ENCODE data around the gene MATN3.

MATN3 gene

GRCh38 chr2:20021405-20022009 is 9.0 kb upstream of the MATN3 start:
- ChIA-PET POLR2A (no interaction called here), CTCF (interaction anchor here (0.7 kb wide), 1 partner anchor 47 kb away, joined by 3 read pairs; no protein-coding TSS in a partner anchor)
- no peak for TF ChIP-seq CTCF (IDR thresholded peaks at IDR 0.05; ENCODE audit: control extremely low read depth, extremely low read depth, low read depth, missing control alignments)
- DNase-seq (ENCODE audit: extremely low spot score) = no peak

- ChIA-PET POLR2A (no interaction called here), CTCF (interaction anchor here (1.1 kb wide), 1 partner anchor 15 kb away, joined by 3 read pairs; no protein-coding TSS in a partner anchor)
- no peak for DNase-seq (ENCODE audit: extremely low spot score)
- TF ChIP-seq CTCF (IDR thresholded peaks at IDR 0.05; ENCODE audit: control extremely low read depth, extremely low read depth, low read depth, missing control alignments) = no peak
These were observed 7.3 kb upstream of the MATN3 start for GRCh38 chr2:20019747-20020146.

DNA sequence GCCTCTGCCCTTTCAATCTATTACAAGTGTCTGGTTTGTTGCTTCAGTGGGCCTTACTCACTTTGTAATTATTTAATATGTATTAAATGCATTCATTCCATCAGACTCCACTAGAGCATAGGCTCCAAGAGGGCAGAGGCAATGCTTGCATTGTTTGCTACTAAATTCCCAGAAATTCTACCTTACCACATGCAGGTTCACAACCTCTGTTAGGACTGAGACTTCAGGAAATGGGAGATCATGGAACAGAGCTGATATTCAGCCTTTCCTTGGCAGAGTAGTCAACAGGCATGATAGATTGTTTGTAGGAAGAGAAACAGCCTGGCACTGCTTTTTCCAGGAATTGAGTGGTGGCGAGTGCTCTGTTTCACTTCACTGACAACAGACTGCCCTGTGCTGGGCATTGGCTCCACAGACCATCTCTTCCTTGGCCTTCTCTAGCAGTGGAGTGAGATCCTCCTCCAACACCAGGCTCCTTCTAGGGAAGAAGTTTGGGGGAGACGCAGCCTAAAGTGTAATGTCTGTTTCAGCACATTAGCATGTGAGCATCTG is 6.2 kb upstream of the MATN3 start:
- ChIA-PET POLR2A (no interaction called here), CTCF (interaction anchor here (1.1 kb wide), 1 partner anchor 16 kb away, joined by 3 read pairs; no protein-coding TSS in a partner anchor)
- DNase-seq (ENCODE audit: extremely low spot score) = no peak
- no peak for TF ChIP-seq CTCF (IDR thresholded peaks at IDR 0.05; ENCODE audit: control extremely low read depth, extremely low read depth, low read depth, missing control alignments)

DNA sequence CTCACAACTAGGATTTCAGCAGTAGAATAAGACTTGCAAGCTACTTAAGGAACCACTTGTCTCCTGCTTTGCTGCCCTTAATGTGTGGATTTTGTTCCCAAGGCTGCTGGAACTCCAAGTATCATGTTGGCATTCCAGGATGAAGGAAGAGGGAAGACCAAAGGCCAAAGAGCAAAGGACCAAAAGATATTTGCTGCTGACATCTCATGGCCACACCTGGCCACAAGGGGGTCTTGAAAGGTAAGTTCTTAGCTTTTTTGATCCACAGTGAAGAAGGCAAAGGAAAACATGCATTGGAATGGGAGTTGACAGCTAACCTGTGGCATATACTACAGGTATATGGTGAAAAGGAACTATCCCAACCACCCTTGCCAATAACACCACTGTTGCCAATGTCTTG is 3.9 kb upstream of the MATN3 start:
- CTCF ChIA-PET = interaction anchor here (0.7 to 4.7 kb wide), 45 partner anchors 7 to 635 kb away, joined by 3 to 63 read pairs (median 6); partner anchors contain the start of genes LAPTM4A, SDC1 and WDR35
- DNase-seq (ENCODE audit: extremely low spot score) = no peak
- no peak for TF ChIP-seq CTCF (IDR thresholded peaks at IDR 0.05; ENCODE audit: control extremely low read depth, extremely low read depth, low read depth, missing control alignments)
- POLR2A ChIA-PET = interaction anchor here (1.5 kb wide), 1 partner anchor 431 kb away, joined by 6 read pairs; the partner anchor contains the start of gene RHOB

DNA sequence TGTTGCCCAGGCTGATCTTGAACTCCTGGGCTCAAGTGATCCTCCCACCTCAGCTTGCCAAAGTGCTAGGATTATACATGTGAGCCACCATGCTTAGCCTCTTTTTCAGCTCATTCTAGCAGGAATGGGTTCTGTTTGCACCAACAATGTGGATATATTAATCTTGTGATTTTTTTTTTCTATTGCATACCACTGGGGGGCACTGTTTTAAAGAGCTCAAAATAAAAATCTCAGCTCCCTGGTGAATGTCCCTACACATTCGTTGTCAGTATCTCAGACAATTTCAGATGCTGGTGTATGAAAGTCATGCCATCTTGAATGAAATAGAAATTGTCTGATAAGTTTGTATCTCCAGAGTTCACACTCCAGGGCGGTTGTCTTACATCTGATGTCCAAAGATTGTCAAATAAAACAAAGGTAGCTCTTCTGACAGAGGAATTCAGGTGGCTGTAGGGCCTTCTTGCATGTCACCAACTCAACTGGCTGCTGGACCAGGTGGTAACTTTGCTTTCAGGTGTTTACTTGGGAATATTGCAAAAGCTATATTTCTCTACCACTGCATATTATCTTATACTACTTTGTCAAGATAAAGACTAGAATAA is 3.1 kb upstream of the MATN3 start:
- peak; percentile 45 for TF ChIP-seq CTCF (IDR thresholded peaks at IDR 0.05; ENCODE audit: control extremely low read depth, extremely low read depth, low read depth, missing control alignments)
- ChIA-PET POLR2A (interaction anchor here (1.5 kb wide), 1 partner anchor 431 kb away, joined by 6 read pairs; the partner anchor contains the start of gene RHOB), CTCF (interaction anchor here (0.7 to 4.7 kb wide), 69 partner anchors 8 to 636 kb away, joined by 3 to 63 read pairs (median 5); partner anchors contain the start of genes LAPTM4A, SDC1 and WDR35)
- DNase-seq (ENCODE audit: extremely low spot score) = peak; percentile 58

DNA sequence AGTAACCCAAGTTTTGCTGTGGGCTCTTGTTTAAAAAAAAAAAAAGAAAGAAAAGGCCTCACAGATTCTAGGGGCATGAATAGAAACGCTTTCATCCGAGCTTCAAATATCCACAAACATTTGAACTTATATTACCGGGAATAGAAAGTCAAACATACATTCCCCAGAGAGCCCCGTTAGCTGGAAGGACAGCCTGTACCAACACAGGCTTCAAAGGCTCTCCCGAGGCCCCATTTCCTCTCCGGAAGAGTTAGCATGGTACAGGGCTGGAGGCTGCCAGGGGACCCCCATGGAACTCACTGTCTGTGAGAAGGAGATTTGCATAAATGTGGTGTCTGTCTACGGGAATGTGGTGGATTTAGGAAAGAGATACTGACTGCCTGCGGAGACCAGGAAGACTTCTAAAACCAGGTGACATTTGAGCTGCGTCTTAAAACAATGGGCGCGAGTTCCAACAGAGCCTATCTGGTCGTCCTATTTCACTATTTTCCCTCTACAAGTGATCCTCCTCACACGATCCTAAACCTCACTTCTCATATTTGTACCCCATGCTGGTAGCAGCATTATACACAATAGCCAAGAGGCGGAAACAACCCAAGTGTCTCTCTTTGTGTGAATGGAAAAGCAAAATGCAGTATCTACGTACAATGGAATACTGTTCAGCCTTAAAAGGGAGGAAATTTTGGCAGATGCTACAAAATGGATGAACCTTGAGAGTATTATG is 820 bp upstream of the MATN3 start:
- ChIA-PET POLR2A (no interaction called here), CTCF (interaction anchor here (0.9 to 4.7 kb wide), 11 partner anchors 11 to 85 kb away, joined by 3 to 63 read pairs (median 8); partner anchors contain the start of genes LAPTM4A and WDR35)
- TF ChIP-seq CTCF (IDR thresholded peaks at IDR 0.05; ENCODE audit: control extremely low read depth, extremely low read depth, low read depth, missing control alignments) = no peak
- DNase-seq (ENCODE audit: extremely low spot score) = no peak

All from GM10248 (cell line).